GM21381 (cell line): Measurements from ENCODE around the gene LNP1.
"Not testable (repeated sequence)": the region's sequence is repeated elsewhere in the genome, so short reads cannot be mapped to it uniquely, and the experiment has no call there.

ENCODE experiments used
- ATAC-seq: cut with Tn5 transposase; IDR thresholded peaks from one replicate; pipeline ENCODE4 v1.9.1; 2021; ENCODE audit warnings: mild to moderate bottlenecking, moderate library complexity; ENCODE audit not compliant: unreplicated experiment

The LNP1 gene

GRCh38 chr3:100400780-100401673, at the start of gene LNP1, which contains the start of gene TOMM70:
TSS of gene LNP1 (plus strand) at chr3:100401539. CDS start at chr3:100429730, 28,191 bp downstream.
TSS of gene TOMM70 (minus strand) at chr3:100401089. CDS start at chr3:100400949, 140 bp downstream.
- ATAC-seq: peak; percentile 89

GRCh38 chr3:100351770-100352169, 49.6 kb upstream of the LNP1 start:
- not testable (repeated sequence) for ATAC-seq

- ATAC-seq: no peak
These were observed 48.8 kb upstream of the LNP1 start for GRCh38 chr3:100352296-100353231.

- ATAC-seq: no peak
These were observed 46.5 kb upstream of the LNP1 start for GRCh38 chr3:100354850-100355249.

- ATAC-seq: no peak
These were observed 42.9 kb upstream of the LNP1 start for GRCh38 chr3:100358413-100358812.

GRCh38 chr3:100359035-100359434, 42.3 kb upstream of the LNP1 start:
- no peak for ATAC-seq

GRCh38 chr3:100360757-100361496, 40.4 kb upstream of the LNP1 start:
- ATAC-seq: no peak

- no peak for ATAC-seq
These were observed 39.4 kb upstream of the LNP1 start for GRCh38 chr3:100361897-100362296.

- ATAC-seq: no peak
These were observed 36.9 kb upstream of the LNP1 start for GRCh38 chr3:100364421-100364820.

GRCh38 chr3:100366424-100366823, 34.9 kb upstream of the LNP1 start:
- ATAC-seq: no peak

- no peak for ATAC-seq
These were observed 32.9 kb upstream of the LNP1 start for GRCh38 chr3:100368441-100368840.

GRCh38 chr3:100370756-100371155, 30.6 kb upstream of the LNP1 start:
- ATAC-seq: no peak

- no peak for ATAC-seq
These were observed 26.8 kb upstream of the LNP1 start for GRCh38 chr3:100374521-100374920.

- ATAC-seq: no peak
These were observed 25.0 kb upstream of the LNP1 start for GRCh38 chr3:100376301-100376700.

GRCh38 chr3:100384733-100385525, 16.4 kb upstream of the LNP1 start:
- no peak for ATAC-seq

- no peak for ATAC-seq
These were observed 14.8 kb upstream of the LNP1 start for GRCh38 chr3:100386437-100387074.

GRCh38 chr3:100389025-100389424, 12.3 kb upstream of the LNP1 start:
- ATAC-seq: no peak

GRCh38 chr3:100395679-100396431, 5.5 kb upstream of the LNP1 start:
- ATAC-seq: no peak

- ATAC-seq: no peak
These were observed 4.4 kb upstream of the LNP1 start for GRCh38 chr3:100396967-100397366.
